Measurements from ENCODE around the gene ARMH2. TPM values are rescaled to one million over a fixed set of nuclear protein-coding genes. Genes with fewer than 3 reads are reported as not detected.

Gene ARMH2
- total RNA-seq, 1 experiment from 2014 or later, result not detected

Other genes starting within 250 kb of the ARMH2 start
- gene KIAA0319, start 152.7 kb downstream of the ARMH2 start, total RNA-seq (2014; rRNA removed; shearing (Covaris generic)), result 0.18 and 0.95 TPM in 2 replicates
- gene TDP2, start 132.0 kb downstream of the ARMH2 start, total RNA-seq (2014; rRNA removed; shearing (Covaris generic)), result 41.1 and 58.3 TPM in 2 replicates
- gene ACOT13, start 131.8 kb downstream of the ARMH2 start, total RNA-seq (2014; rRNA removed; shearing (Covaris generic)), result 33.2 and 48.0 TPM in 2 replicates
- 50.3 and 66.0 TPM in 2 replicates for gene C6orf62, start 79.8 kb downstream of the ARMH2 start, total RNA-seq (2014; rRNA removed; shearing (Covaris generic))
- 61.0 and 102 TPM in 2 replicates for gene GMNN, start 24.0 kb downstream of the ARMH2 start, total RNA-seq (2014; rRNA removed; shearing (Covaris generic))
- gene RIPOR2, start 137.0 kb upstream of the ARMH2 start, total RNA-seq (2014; rRNA removed; shearing (Covaris generic)), result not detected in 2 replicates